NCI-H82 treated with DMSO at 0.1 percent for 48 hours (cell line): ENCODE measurements around the gene EGFR.

Source experiments
- DNase-seq: peaks from one replicate; lab custom pipeline; 2025; ENCODE audit not compliant: unreplicated experiment; lab: John Stamatoyannopoulos, UW

EGFR gene

DNA sequence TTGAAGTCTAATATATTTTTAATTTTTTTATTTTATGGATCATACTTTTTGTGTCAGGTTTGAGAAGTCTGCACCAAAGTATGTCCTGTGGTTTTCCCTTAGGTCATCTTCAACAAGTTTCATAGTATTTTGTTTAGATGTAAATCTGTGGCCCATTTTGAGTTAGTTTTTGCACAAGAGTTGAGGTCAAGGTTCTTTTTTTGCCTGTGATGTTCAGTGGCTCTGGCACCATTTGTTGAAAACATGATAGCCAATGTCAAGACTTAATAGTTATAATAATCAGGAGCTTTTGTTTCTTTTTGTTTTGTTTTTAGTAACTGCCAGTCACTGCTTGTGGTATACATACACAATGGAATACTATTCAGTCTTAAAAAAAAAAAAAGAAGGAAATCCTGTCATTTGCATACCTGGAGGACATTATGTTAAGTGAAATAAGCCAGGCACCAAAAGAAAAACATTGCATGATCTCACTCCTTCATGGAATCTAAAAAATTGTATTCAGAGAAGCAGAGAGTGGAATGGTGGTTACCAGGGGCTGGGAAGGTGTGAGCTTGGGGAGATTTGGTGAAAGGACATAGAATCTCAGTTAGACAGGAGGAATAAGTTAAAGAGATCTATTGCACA lies 61.3 kb downstream of the EGFR start:
- no peak for DNase-seq

DNA sequence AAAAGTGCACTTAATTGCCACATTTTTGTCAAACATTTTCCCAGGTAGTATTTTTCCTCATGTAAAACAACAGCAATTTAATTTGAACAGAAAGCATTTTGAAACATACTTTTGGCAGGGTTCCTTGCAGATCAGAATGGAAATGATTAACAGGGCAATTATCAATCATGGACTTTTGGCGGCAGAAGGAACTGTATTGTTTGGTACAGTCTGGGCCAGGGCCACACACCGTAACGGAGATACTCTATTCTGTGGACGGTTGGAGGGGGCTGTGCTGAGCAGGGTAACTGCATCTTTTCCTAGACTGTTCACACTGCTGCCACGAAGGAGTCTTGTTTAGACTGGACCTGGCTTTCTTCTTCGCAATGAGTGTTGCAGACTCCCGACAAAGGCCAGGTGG lies 62.3 kb downstream of the EGFR start:
- DNase-seq, result no peak

- no peak for DNase-seq
Measured at GRCh38 chr7:55081472-55082227, 62.8 kb downstream of the EGFR start.

- no peak for DNase-seq
Measured at GRCh38 chr7:55082228-55082603, 63.4 kb downstream of the EGFR start.

DNA sequence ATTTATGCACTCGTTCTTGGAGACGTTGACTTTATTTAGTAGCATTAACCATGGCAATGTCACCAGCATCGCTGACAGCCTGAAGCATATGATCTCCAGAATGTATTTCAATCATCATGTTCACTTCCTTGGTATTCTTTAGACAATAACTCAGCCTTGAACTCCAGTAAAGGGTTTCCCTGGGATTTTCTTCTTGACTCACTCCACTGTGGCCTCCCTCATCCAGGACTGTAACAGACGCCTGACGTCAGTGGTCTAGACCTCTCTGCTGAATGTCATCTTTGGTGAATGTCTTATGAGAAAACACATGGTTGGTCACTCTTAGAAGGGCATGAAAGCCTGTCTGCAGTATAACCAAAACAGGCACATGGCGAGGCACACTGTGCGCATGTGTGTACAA lies 64.4 kb downstream of the EGFR start:
- no peak for DNase-seq

GRCh38 chr7:55084307-55084706 lies 65.5 kb downstream of the EGFR start:
- DNase-seq, result no peak

DNA sequence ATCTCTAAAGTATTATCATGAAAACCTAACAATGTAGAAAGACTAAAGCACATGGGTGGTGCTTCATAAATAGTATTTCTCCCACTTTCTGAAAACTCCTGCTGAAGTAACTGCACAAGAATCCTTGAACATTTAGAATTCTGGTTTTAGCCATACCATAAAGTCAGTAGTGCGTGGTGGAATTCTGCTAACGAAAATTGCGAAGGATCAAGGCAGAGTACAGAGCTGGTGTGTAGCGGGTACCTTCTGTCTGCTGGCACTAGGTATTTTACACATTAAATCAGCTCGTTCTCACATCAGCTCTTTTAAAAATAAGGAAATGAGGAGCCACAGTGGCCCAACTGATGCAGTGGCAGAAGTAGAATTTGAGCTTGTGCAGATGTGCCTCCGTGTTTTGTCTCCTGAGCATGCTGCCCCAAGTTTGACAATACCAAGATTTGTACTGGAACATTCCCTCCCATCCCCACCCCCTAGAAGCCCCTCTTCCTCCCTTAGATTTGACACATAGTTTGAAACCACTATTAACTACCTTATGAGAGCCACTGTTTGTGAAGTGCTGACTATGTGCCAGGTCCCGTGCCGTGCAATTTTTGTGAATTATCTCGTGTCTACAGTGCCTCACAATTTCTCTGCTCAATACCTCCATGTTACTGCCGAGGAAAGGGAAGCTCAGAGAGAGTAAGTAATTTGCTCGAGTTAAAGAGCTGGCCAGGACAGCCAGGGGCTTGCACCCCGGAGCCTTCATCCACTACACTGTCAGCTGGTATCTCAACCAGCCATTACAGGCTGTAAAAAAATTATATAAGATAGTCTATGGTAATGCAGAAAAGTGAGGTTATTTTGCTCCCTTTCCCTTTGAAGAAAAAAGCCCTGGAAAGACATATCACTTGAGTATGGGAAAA lies 66.9 kb downstream of the EGFR start:
- no peak for DNase-seq

GRCh38 chr7:55086413-55087201 lies 67.8 kb downstream of the EGFR start:
- DNase-seq, result no peak

DNA sequence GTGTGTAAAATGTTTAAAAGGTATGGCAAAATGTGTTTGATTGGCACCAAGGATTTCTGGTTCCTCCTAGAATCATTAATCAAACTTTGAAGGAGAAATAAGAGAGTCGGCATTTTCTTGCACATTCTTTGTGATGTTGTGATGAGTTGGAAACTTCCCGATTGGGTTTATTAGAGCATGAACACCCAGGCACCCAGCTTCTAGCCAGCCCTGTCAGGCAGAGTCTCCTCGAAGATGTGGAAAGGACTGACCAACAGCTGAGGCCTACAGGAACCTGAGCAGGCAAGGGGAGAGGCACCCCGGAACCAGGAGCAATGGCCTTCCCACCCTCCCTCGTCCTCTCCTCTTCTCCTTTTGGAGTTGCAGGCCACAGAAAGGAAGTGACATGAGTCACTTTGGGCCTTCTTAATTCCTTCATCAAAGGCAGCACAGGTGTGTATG lies 68.7 kb downstream of the EGFR start:
- no peak for DNase-seq

DNA sequence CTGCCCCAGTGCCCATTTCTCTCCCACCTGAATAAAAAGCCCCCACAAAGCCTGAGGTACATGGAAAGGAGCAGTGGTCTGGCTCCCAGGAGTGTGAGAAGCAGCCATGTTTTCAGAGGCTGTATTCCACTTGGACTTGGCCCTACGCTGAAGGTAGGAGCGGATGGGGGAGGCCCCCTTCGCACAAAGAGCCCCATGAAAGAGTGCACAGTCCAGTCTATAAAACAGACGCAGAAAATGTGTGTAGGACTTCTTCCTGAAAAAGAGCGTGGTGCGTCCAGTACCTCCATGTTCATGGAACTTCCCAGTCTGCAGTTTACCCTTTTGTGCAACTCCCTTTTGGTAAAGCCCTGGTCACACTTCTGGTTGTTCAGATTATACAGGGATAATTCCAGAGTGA lies 69.3 kb downstream of the EGFR start:
- no peak for DNase-seq

DNA sequence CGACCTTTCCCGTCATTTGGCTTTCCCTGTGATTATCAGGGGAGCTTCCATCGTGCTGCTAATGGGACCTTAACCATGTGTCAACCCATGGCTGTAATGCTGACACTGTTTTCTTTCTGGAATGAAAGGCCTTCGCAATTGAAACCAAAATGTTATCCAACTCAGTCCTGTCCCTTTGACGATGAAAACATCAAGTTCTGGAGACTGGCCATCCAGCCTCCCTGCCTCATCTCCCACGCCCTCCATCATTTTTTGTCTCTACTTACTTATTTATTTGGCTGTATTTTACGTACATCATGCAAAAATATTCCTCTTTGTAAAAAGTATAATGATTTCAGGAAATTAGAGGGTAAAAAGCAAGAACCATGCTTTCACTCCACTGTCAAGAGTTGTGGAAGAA lies 69.8 kb downstream of the EGFR start:
- DNase-seq, result no peak

DNA sequence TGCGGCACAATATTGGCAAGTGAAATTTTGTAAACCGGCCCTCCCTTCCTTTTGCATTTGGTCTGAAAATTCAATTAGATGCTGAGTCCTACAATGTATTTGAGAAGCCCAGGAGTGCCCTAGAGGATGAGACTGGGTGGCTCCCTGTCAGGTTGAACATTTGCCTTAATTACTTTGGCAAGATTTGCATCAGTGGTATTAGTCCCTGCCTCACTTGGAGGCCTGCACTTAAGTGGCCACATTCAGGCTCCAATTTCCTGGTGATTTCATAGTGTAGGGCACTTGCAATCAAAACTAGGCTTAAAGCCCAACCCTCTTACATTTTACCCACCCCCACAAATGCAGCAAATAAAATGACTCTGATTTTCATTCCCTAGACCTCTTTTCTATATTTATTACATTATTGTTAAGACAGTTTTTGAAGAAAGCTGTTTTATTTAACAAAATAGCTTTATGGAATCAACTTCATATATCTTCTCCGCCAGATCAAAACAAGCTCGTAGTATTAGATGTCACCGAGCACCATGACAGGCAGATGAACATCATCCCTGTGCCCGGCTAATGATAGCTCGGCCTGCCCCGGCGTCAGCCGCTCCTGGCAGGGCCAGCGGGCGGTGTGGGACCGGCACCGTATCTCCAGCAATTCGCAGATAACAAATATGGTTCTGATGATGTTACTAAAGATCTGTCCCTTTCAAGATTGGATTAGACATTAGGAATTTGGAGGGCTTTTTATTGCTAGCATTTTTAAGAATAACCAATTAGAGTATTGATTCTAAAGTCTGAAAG lies 73.6 kb downstream of the EGFR start:
- no peak for DNase-seq

DNA sequence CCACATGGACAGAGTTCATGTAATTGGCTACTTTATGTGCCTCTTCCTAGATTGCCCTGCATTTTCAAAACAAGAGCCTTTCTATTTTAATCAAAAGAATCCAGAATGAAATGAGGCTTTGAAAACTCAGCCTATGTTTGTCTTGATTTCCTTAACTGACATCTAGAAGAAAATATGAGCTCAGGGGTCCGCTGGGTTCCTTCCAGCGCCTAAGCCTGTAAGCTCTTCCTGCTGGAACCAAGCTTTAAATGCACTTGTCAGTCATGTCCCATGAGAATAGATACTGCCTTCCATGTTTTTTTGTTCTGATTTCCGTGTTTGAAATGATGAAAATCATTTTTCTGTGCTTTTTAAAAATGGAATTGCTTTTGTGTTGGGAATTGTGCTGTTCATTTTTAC lies 74.2 kb downstream of the EGFR start:
- no peak for DNase-seq

DNA sequence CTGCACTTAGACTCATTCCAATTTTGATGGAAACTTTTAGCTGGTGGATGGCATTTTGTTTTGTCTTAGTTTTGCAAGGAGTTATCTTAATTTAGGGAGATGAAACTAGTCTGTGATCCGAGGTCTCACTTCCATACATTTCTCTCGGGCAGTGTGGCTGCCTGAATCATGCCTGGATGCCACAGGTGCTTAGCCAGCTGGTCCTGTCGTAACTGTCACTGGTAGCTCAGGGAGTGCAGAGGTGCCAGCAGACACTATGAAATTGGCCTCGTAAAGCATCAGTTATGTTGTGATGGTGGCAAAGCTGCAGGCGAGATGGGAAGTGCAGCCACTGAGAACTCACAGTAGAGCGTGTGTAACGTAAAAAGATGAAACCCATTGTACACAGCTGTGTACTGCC lies 74.9 kb downstream of the EGFR start:
- DNase-seq, result no peak

GRCh38 chr7:55094092-55094690 lies 75.4 kb downstream of the EGFR start:
- no peak for DNase-seq

GRCh38 chr7:55095672-55096071 lies 76.9 kb downstream of the EGFR start:
- no peak for DNase-seq

GRCh38 chr7:55096323-55096722 lies 77.5 kb downstream of the EGFR start:
- DNase-seq, result no peak

DNA sequence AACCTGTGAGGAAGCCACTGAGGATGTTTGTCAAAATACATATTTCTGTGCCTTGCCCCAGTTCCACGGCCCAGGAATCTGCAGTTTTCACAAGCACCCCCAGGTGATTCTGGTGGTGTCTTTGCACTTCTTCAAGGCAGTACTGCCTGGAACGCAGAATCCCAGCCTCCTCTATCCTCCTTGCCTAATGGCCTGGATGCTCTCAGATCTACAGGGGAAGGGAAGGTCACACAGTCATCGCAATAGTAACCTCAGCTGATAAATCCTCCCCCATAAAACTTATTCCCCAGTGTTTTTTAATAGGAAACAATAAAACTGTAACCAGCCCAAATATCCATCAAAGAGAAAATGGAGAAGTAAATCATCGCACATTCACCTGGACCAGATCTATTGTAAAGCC lies 78.3 kb downstream of the EGFR start:
- DNase-seq, result no peak

GRCh38 chr7:55099066-55099820 lies 80.4 kb downstream of the EGFR start:
- no peak for DNase-seq
